ENCODE measurements around the gene DUSP6.

The DUSP6 gene

DNA sequence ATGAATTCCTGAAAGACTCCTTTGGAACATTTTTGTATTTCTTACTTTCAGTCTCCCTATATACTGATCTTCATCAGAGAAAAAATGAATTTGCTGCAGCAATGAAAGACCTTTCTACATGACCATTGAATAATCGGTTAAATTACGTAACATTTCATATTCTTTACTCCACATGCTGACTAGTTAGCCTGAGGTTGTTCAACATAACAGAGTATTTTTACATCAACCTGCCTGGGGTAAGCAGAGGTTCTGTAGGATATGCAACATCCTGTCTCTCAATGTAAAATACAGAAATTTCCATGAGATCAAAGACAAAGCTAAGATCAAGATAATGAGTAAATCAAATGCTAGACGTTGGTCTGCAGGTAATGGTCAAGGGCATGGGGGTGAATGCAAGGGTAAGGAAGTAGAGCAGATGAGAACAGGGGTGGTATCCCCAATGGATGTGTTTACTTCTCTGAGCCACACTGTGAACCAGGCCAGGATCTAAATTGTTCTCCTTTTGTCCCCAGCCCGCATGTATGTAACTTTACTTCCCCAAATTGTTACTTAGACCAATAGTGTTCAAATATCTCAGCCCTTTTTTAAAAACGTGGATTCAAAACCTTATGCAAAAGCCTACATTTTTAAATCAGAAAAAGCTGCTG, 45.4 kb downstream of the DUSP6 start:
- no peak for DNase-seq (ENCODE audit: low spot score)
- in situ Hi-C loops (cut with MboI; ENCODE audit: low sequenced_read_pairs, unreplicated experiment) = no loop called here
- TF ChIP-seq, protein P1, sequence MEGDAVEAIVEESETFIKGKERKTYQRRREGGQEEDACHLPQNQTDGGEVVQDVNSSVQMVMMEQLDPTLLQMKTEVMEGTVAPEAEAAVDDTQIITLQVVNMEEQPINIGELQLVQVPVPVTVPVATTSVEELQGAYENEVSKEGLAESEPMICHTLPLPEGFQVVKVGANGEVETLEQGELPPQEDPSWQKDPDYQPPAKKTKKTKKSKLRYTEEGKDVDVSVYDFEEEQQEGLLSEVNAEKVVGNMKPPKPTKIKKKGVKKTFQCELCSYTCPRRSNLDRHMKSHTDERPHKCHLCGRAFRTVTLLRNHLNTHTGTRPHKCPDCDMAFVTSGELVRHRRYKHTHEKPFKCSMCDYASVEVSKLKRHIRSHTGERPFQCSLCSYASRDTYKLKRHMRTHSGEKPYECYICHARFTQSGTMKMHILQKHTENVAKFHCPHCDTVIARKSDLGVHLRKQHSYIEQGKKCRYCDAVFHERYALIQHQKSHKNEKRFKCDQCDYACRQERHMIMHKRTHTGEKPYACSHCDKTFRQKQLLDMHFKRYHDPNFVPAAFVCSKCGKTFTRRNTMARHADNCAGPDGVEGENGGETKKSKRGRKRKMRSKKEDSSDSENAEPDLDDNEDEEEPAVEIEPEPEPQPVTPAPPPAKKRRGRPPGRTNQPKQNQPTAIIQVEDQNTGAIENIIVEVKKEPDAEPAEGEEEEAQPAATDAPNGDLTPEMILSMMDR (IDR thresholded peaks at IDR 0.05; ENCODE audit: borderline replicate concordance, control extremely low read depth, extremely low read depth, insufficient read depth, missing control alignments) = no peak

DNA sequence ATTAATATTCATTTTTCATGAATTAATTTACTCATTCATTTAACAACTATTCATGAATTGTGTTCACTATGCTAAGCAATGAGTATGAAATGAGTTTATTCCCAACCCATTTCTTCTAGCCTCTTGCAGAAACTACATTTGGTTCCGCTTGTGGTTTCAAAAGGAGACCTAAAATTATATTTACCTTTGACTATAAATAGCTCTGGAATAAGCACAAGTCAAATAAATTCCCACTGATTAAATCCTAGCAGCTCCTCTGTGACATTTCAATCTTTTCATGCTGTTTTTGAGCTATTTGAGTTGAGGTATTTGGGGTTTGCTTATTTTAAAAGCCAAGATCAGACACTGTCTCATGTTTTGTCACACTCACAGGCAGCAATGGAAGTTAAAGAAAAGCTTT, 46.9 kb downstream of the DUSP6 start:
- DNase-seq (ENCODE audit: low spot score) = no peak
- in situ Hi-C loops (cut with MboI; ENCODE audit: low sequenced_read_pairs, unreplicated experiment) = no loop called here
- TF ChIP-seq, protein P1 (IDR thresholded peaks at IDR 0.05; ENCODE audit: borderline replicate concordance, control extremely low read depth, extremely low read depth, insufficient read depth, missing control alignments) = no peak

DNA sequence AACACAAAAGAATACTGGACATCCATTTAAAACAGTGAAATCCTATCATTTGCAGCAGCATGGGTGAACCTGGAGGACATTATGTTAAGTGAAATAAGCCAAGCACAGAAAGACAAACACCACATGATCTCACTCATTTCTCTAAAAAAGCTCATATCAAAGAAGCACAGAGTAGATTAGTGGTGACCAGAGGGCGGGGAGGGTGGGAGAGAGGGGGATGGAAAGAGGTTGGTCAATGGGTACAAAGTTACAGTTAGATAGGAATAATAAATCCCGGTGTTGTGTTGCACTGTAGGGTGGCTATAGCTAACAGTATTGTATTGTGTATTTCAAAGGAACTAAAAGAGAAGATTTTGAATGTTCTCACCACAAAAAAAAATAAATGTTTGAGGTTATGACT, 52.4 kb downstream of the DUSP6 start:
- in situ Hi-C loops (cut with MboI; ENCODE audit: low sequenced_read_pairs, unreplicated experiment) = no loop called here
- TF ChIP-seq, protein P1 (IDR thresholded peaks at IDR 0.05; ENCODE audit: borderline replicate concordance, control extremely low read depth, extremely low read depth, insufficient read depth, missing control alignments) = no peak
- DNase-seq (ENCODE audit: low spot score) = no peak

DNA sequence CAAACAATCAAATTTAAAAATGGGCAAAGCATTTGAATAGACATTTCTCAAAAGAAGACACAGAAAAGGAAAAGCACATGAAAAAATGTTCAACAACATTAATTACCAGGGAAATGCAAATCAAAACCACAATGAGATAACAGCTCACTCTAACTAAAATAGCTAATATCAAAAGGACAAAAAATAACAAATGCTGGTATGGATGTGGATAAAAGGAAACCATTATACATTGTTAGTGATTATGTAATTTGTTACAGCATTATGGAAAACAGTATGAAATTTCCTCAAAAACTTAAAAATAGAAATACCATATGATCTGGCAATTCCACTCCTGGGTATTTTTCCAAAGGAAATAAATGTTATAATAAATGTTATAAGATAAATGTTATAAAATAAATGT, 52.9 kb downstream of the DUSP6 start:
- DNase-seq (ENCODE audit: low spot score) = no peak
- TF ChIP-seq, protein P1 (IDR thresholded peaks at IDR 0.05; ENCODE audit: borderline replicate concordance, control extremely low read depth, extremely low read depth, insufficient read depth, missing control alignments) = no peak
- in situ Hi-C loops (cut with MboI; ENCODE audit: low sequenced_read_pairs, unreplicated experiment) = no loop called here

All from GM13976 (cell line).